Neutrophil (primary cell): ENCODE results near the gene SHOC2.

Source experiments
- H3K27ac ChIP-seq: fragments of 200-600 bp; sonication (generic); 2 replicates; pipeline ENCODE4 v1.5.1; 2016; ENCODE audit warnings: mild to moderate bottlenecking, moderate library complexity
- H3K27me3 ChIP-seq: fragments of 200-600 bp; sonication (generic); 2 replicates; pipeline ENCODE4 v1.6.0; 2016; ENCODE audit warnings: mild to moderate bottlenecking
- H3K36me3 ChIP-seq: fragments of 200-600 bp; sonication (generic); 2 replicates; pipeline ENCODE4 v1.5.1; 2017
- H3K4me1 ChIP-seq, 2 experiments: fragments of 200-600 bp in 1 of 2; sonication (generic) in 1 of 2; 1 replicate in 1 of 2; 2 replicates in 1 of 2; pipeline versions ENCODE4 v1.5.1 to v1.6.1; 2013 to 2016; ENCODE audit warnings: low read depth in 1 of 2, low read length in 1 of 2, mild to moderate bottlenecking in 1 of 2, moderate library complexity in 1 of 2; ENCODE audit not compliant: control insufficient read depth in 1 of 2, insufficient read depth in 1 of 2
- H3K4me3 ChIP-seq, 2 experiments: fragments of 200-600 bp in 1 of 2; sonication (generic) in 1 of 2; 1 replicate in 1 of 2; 2 replicates in 1 of 2; pipeline ENCODE4 v1.5.1; 2013 to 2016; ENCODE audit warnings: low read depth in 1 of 2, low read length in 1 of 2, mild to moderate bottlenecking in 1 of 2, moderate library complexity in 1 of 2
- H3K9me3 ChIP-seq: fragments of 200-600 bp; sonication (generic); 2 replicates; pipeline ENCODE4 v1.5.1; 2016
- TF ChIP-seq, protein P1 (sequence below): fragments of 200-600 bp; sonication (generic); IDR thresholded peaks from 2 replicates; pipeline ENCODE4 v1.5.1; 2016; ENCODE audit warnings: antibody characterized with exemption

The SHOC2 gene

GRCh38 chr10:110901954-110902819 lies 17.2 kb upstream of the SHOC2 start:
- no peaks in the 10 kb centered on the region for H3K9me3 ChIP-seq
- peaks cover 70% of the 10 kb centered on the region for H3K36me3 ChIP-seq
- no peaks in the 10 kb centered on the region for H3K27me3 ChIP-seq
- TF ChIP-seq, protein P1, sequence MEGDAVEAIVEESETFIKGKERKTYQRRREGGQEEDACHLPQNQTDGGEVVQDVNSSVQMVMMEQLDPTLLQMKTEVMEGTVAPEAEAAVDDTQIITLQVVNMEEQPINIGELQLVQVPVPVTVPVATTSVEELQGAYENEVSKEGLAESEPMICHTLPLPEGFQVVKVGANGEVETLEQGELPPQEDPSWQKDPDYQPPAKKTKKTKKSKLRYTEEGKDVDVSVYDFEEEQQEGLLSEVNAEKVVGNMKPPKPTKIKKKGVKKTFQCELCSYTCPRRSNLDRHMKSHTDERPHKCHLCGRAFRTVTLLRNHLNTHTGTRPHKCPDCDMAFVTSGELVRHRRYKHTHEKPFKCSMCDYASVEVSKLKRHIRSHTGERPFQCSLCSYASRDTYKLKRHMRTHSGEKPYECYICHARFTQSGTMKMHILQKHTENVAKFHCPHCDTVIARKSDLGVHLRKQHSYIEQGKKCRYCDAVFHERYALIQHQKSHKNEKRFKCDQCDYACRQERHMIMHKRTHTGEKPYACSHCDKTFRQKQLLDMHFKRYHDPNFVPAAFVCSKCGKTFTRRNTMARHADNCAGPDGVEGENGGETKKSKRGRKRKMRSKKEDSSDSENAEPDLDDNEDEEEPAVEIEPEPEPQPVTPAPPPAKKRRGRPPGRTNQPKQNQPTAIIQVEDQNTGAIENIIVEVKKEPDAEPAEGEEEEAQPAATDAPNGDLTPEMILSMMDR, result no peak
- H3K27ac ChIP-seq, result peak overlapping the region; percentile 20
- no peak overlapping the region for H3K4me3 ChIP-seq
- no peaks in the 10 kb centered on the region for H3K4me1 ChIP-seq

- TF ChIP-seq, protein P1, result no peak
- Histone ChIP-seq H3K9me3 (no peaks in the 10 kb centered on the region), H3K27me3 (no peaks in the 10 kb centered on the region), H3K36me3 (peaks cover 61% of the 10 kb centered on the region), H3K27ac (no peak overlapping the region), H3K4me3 (no peak overlapping the region), H3K4me1 (no peaks in the 10 kb centered on the region)
These were observed 15.8 kb upstream of the SHOC2 start for GRCh38 chr10:110903280-110904278.

GRCh38 chr10:110910138-110910537 lies 9.3 kb upstream of the SHOC2 start:
- Histone ChIP-seq H3K27ac (no peak overlapping the region), H3K27me3 (no peaks in the 10 kb centered on the region), H3K9me3 (no peaks in the 10 kb centered on the region), H3K4me1 (no peaks in the 10 kb centered on the region), H3K4me3 (no peak overlapping the region), H3K36me3 (peaks cover 26% of the 10 kb centered on the region)
- TF ChIP-seq, protein P1, result no peak

- H3K9me3 ChIP-seq, result no peaks in the 10 kb centered on the region
- peaks cover 0 to 2% of the 10 kb centered on the region in 2 experiments for H3K4me1 ChIP-seq
- H3K27ac ChIP-seq, result no peak overlapping the region
- no peak overlapping the region for H3K4me3 ChIP-seq
- peaks cover 20% of the 10 kb centered on the region for H3K36me3 ChIP-seq
- no peaks in the 10 kb centered on the region for H3K27me3 ChIP-seq
- TF ChIP-seq, protein P1, result no peak
These were observed 7.0 kb upstream of the SHOC2 start for GRCh38 chr10:110912374-110912773.

GRCh38 chr10:110914431-110914830 lies 5.0 kb upstream of the SHOC2 start:
- TF ChIP-seq, protein P1, result no peak
- Histone ChIP-seq H3K4me3 (no peak overlapping the region), H3K9me3 (no peaks in the 10 kb centered on the region), H3K27me3 (no peaks in the 10 kb centered on the region), H3K36me3 (peaks cover 20% of the 10 kb centered on the region), H3K27ac (no peak overlapping the region), H3K4me1 (peaks cover 10 to 12% of the 10 kb centered on the region in 2 experiments)
